GM19043 (cell line): Measurements from ENCODE around the gene RXRA.

ENCODE experiments used
- ATAC-seq: cut with Tn5 transposase; IDR thresholded peaks from one replicate; pipeline ENCODE4 v1.9.1; 2021; ENCODE audit warnings: low read depth; ENCODE audit not compliant: unreplicated experiment

Gene RXRA

DNA sequence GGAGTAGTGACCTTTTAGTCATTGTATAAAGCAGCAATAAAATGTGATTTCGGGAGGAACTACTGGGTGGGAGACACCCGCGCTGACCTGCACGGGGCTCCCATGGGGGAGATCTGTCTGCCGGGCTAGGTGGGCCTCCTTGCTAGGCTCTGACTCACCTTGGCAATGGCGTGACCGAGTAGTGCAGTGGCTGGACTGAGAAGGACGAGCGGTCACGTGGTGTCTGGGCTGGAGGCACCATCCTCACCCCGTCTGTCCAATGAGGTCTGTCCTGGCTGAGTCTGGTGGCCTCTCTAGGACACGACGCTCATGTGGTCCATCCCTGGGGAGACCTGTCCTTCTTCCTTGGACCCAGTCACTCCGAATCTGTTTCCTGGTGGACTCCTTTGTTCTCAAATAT is 151.7 kb downstream of the RXRA start:
- no peak for ATAC-seq

DNA sequence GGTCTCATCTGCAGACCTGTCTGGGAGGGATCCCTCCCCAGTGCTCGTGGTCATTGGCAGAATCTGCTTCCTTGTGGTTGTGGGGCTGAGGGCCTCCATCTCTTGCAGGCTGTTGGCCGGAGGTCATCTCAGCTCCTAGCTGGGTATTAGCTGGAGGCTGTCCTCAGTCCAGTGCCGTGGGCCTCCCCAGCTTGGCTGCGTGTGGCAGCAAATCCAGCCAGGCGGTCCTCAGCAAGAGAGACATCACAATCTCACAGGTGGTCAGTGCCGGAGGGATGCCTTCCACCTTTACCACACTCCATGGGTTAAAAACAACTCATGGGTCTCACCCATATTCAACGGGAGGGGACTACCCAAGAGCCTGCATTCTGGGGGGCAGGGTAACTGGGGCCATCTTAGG is 155.5 kb downstream of the RXRA start:
- no peak for ATAC-seq

DNA sequence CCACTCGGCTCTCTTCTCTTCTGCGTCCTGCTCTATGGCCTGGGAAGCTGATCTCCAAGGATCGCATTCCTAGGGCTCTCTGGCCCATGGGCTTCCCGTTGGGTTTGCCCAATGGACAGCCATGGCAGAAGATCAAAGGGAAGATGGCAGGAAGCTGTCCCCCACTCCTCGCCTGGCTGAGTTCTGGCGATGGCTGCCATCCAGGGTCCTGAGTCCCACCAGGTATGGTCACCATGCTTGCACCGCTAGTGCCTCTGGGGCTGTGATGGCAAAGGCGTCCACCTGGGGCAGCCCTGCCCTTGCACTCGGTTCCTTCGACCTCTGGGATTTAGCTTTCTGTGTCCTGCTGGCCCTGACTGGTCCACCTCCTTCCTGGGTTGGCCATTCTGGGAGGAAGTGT is 156.0 kb downstream of the RXRA start:
- ATAC-seq, result no peak

DNA sequence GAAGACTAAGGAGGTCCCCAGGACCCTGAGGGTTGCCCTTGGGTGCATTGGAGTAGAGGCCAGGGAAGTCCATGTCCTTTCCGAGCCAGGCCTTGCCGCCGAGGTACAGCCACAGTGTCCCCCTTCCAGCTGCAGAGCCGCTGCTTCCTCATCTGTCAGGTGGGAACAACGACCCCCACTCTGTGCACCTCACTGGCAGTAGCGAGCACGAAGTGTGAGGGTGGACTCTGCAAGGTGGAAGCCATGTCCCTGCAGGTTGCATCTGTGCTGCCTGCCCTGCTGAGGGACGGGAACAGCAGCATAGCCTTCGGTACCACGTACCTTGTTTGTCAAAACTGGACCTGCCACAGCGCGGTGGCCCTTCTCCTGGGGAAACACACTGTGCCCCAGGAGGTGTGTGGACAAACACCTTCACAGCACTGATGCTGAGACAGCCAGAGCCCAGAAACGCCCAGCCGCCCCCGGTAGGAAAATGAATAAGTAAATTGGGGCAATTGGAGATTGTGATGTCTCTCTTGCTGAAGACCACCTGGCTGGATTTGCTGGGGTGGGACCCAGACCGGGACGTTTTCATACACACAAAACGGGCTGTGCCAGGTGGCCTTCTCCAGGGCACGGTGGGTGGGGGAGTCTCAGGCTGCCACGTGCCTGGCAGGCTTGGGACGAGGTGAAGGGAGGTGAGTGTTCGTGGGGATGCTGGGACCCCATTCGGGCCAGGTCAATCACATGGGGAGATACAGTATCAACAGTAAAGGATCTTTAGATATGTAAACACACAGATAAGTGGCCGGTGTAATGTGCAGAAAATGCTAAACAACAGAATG is 157.3 kb downstream of the RXRA start:
- no peak for ATAC-seq

DNA sequence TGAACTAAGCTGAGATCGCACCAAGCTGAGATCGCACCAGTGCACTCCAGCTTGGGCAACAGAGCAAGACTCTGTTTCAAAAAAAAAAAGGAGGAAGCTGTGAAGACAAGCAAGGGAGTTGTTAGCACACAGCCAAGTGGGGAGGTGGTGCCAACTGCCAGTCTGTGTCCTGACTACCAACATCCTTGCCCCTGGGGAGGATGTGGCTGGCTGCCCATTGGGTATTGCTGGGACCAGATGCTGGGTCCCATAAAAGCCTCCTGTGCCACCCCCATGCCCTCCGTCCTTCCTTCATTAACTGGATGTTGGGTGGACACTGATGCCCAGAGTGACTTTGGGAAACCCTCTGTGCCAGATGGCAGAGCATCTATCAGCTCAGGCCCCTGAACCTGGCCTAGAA is 158.2 kb downstream of the RXRA start:
- ATAC-seq, result no peak

DNA sequence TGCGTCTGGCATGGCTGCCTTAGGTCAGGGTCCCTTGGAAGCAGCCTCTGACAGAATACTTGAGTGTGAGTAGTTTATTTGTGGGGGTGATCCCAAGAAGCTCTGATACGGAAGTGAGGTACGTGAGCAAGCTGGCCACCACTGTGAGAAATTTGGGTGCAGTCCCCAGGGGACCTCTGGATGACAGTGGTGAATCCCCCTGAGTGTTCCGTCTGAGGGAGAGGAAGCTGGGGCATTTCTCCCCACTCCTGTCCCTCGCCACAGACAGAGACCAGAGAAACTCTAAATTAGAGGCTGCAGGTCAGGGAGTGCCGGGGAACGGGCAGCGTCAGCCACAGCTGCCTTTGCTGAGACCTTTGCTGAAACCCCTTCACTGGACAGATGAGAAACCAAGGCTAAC is 159.4 kb downstream of the RXRA start:
- no peak for ATAC-seq

DNA sequence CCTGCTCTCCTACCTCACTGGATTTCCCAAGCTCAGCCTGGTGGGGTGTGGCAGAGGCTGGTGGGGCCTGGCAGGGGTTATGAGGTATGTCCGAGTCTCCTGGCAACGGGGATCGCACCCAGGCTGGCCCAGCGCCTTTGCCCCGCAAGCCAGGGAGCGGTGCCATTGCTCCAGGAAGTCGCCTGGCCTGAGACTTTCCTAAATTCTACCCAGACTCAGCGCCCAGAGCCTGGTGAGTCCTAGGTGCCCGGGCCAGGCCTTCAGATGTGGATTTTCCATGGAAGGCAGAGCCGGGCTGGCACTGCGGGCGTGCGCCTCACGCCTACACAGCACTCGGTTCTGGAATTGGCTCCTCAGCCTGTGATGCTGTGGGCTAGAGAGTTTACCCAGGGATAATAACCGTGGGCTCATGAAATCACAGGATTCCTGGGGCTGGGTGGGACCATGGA is 159.9 kb downstream of the RXRA start:
- ATAC-seq, result no peak

DNA sequence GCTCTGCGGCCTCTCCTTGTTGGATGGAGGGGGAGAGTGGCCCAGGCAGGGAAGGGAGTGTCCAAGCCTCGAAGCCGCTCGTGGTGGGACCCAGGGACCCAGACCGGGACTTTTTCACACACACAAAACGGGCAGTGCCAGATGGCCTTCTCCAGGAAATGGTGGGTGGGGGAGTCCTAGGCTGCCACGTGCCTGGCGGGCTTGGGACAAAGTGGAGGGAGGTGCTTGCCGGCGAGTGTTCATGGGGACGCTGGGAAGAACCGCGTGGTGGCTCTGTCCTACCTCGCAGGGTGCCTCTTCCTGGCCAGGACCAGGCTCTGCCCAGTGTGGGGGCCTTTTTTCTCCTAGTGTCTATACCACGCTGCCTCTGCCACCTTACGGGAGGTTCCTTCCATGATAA is 160.3 kb downstream of the RXRA start:
- ATAC-seq, result no peak
